GM12878 (cell line): Measurements from ENCODE around the gene TOM1L2. TPM values are rescaled to one million over a fixed set of nuclear protein-coding genes. Genes with fewer than 3 reads are reported as not detected.

Experiments
- ATAC-seq: fragments of 200-7000 bp; cut with Tn5 transposase; 3 replicates; pipeline ENCODE4 v1.9.1; 2020; ENCODE audit warnings: mild to moderate bottlenecking, moderate library complexity
- BruUV-seq: library from RNA; stranded (reverse); fragments of 400-500 nt; replicated peaks from 2 replicates; lab custom pipeline; 2021; lab: Mats Ljungman, UMichigan
- CTCF ChIA-PET: fragments of 300-600 bp; sonication (Branson Sonifier 250); formaldehyde crosslinking; extraction: SDS; loops from one replicate; lab custom pipeline; 2021; ENCODE audit warnings: inconsistent platforms; lab: Yijun Ruan, JAX
- POLR2A ChIA-PET: fragments of 350-600 bp; formaldehyde crosslinking; extraction: SDS; loops from one replicate; lab custom pipeline; 2021; ENCODE audit warnings: inconsistent platforms; lab: Charles Lee
- RAD21 ChIA-PET: fragments of 300-600 bp; sonication (Branson Sonifier 250); formaldehyde crosslinking; loops from one replicate; lab custom pipeline; 2023; ENCODE audit warnings: antibody characterized with exemption; ENCODE audit not compliant: unreplicated experiment; lab: Charles Lee
- SMC1A ChIA-PET: fragments of 300-600 bp; sonication (Branson Sonifier 250); formaldehyde crosslinking; loops from one replicate; lab custom pipeline; 2023; ENCODE audit not compliant: unreplicated experiment, uncharacterized antibody; lab: Charles Lee
- DNase-seq: peaks from one replicate; pipeline ENCODE4 v3.0.0-alpha.2; 2011; ENCODE audit warnings: low read depth, low spot score
- FAIRE-seq: peaks from 3 replicates; lab custom pipeline; 2011; peaks lifted over from hg19 to GRCh38; lab: Jason Lieb, UNC
- H2AFZ ChIP-seq: 2 replicates; pipeline ENCODE4 v1.6.0; 2011; ENCODE audit warnings: low read depth, low read length, control low read depth; ENCODE audit not compliant: control insufficient read depth
- H3K27ac ChIP-seq: 2 replicates; pipeline ENCODE4 v1.5.1; 2011; ENCODE audit warnings: control low read depth; ENCODE audit not compliant: control insufficient read depth, insufficient read depth
- H3K27me3 ChIP-seq, 2 experiments: replicated peaks in 1 of 2; 2 replicates each; pipeline versions ENCODE4 v1.6.0 to v1.6.1; 2011; ENCODE audit warnings: low read length in 1 of 2; ENCODE audit not compliant: control insufficient read depth in 2 of 2, insufficient read depth in 2 of 2
- H3K36me3 ChIP-seq, 2 experiments: 2 replicates each; pipeline ENCODE4 v1.5.1; 2011; ENCODE audit warnings: low read length in 1 of 2; ENCODE audit not compliant: control insufficient read depth in 2 of 2, insufficient read depth in 2 of 2
- H3K4me1 ChIP-seq: 2 replicates; pipeline ENCODE4 v1.6.1; 2011; ENCODE audit warnings: mild to moderate bottlenecking, low read length, moderate library complexity, mixed read lengths; ENCODE audit not compliant: control insufficient read depth, insufficient read depth
- H3K4me2 ChIP-seq: 2 replicates; pipeline ENCODE4 v1.6.0; 2011; ENCODE audit warnings: control low read depth; ENCODE audit not compliant: control insufficient read depth, insufficient read depth
- H3K4me3 ChIP-seq: fragments of 200-600 bp; sonication (generic); 2 replicates; pipeline ENCODE4 v1.5.1; 2016
- H3K79me2 ChIP-seq: 2 replicates; pipeline ENCODE4 v1.6.0; 2011; ENCODE audit warnings: low read length; ENCODE audit not compliant: control insufficient read depth, insufficient read depth
- H3K9ac ChIP-seq: 2 replicates; pipeline ENCODE4 v1.8.0; 2011; ENCODE audit warnings: low read length, control low read depth, mixed read lengths; ENCODE audit not compliant: control insufficient read depth, insufficient read depth
- H3K9me3 ChIP-seq: replicated peaks from 3 replicates; pipeline ENCODE4 v1.5.1; 2011; ENCODE audit warnings: mild to moderate bottlenecking, low read length; ENCODE audit not compliant: control insufficient read depth, insufficient read depth
- H4K20me1 ChIP-seq: 2 replicates; pipeline ENCODE4 v1.6.0; 2011; ENCODE audit not compliant: control insufficient read depth, insufficient read depth
- BCL3 ChIP-seq: IDR thresholded peaks from 2 replicates; pipeline ENCODE4 v1.6.1; 2011; ENCODE audit warnings: borderline replicate concordance, low read depth, mild to moderate bottlenecking, moderate library complexity, low read length; ENCODE audit not compliant: insufficient read depth, poor library complexity, severe bottlenecking
- DPF2 ChIP-seq: fragments of 450-650 bp; IDR thresholded peaks from 2 replicates; pipeline ENCODE4 v1.6.1; 2017; ENCODE audit warnings: mild to moderate bottlenecking
- IKZF1 ChIP-seq: fragments of 450-650 bp; conservative IDR thresholded peaks from 2 replicates; pipeline ENCODE4 v1.6.1; 2017; ENCODE audit warnings: antibody characterized with exemption, mild to moderate bottlenecking
- LARP7 ChIP-seq: fragments of 450-650 bp; IDR thresholded peaks from 2 replicates; pipeline ENCODE4 v1.6.1; 2017; ENCODE audit warnings: mild to moderate bottlenecking
- PML ChIP-seq: IDR thresholded peaks from 2 replicates; pipeline ENCODE4 v1.6.1; 2012; ENCODE audit warnings: low read length, inconsistent platforms
- YBX1 ChIP-seq: fragments of 450-650 bp; IDR thresholded peaks from 2 replicates; pipeline ENCODE4 v1.6.1; 2016; ENCODE audit warnings: antibody characterized with exemption
- ZNF217 ChIP-seq: fragments of 450-650 bp; IDR thresholded peaks from 2 replicates; pipeline ENCODE4 v1.6.1; 2017; ENCODE audit warnings: antibody characterized with exemption, mild to moderate bottlenecking
- ZNF24 ChIP-seq: fragments of 450-650 bp; IDR thresholded peaks from 2 replicates; pipeline ENCODE4 v1.6.1; 2017; ENCODE audit warnings: antibody characterized with exemption, mild to moderate bottlenecking
- WGBS: methylation state at CpG from one replicate; pipeline ENCODE4 v1.1.6; 2016; ENCODE audit warnings: low lambda C conversion rate; ENCODE audit not compliant: insufficient replicate concordance, insufficient coverage; ENCODE audit errors: missing lambda C conversion rate; 5-methylcytosine and 5-hydroxymethylcytosine counted together
- in situ Hi-C: fragments of 300-500 bp; cut with MboI; formaldehyde crosslinking; loops from 9 replicates; pipeline ENCODE4 v1.14.3; 2018; ENCODE audit warnings: mixed read lengths
- intact Hi-C: fragments of 100-400 bp; cut with micrococcal nuclease; formaldehyde crosslinking; loops from one replicate; pipeline ENCODE4 v1.14.2; 2022; ENCODE audit not compliant: unreplicated experiment
- polyA plus RNA-seq, 11 experiments: library from polyadenylated mRNA; depleted of rRNA in 4 of 11; unstranded in 6 of 11; stranded (reverse) in 5 of 11; fragments of >200 nt; fragmentation: Nextera tagmentation in 4 of 11; fragmentation: Illumina TruSeq in 1 of 11; extraction: Ambion mirVana in 4 of 11; extraction: Trizol in 1 of 11; gene quantifications; 1 replicate in 1 of 11; 2 replicates in 10 of 11; pipeline versions ENCODE4 v1.2.1 to v1.2.3, GENCODE V29; 2011 to 2016; ENCODE audit warnings: inconsistent platforms in 2 of 11, missing spikeins in 2 of 11, low read depth in 1 of 11
- total RNA-seq, 4 experiments: library from RNA; depleted of rRNA in 3 of 4; stranded (reverse); fragments of >200 nt in 3 of 4; fragmentation: Illumina TruSeq in 1 of 4; extraction: Trizol in 1 of 4; gene quantifications; 2 replicates each; pipeline versions ENCODE4 v1.2.1 to v1.2.3, GENCODE V29; 2013 to 2021
- TF ChIP-seq, protein P1 (sequence below): fragments of 450-650 bp; IDR thresholded peaks from 2 replicates; pipeline ENCODE4 v1.6.1; 2018; ENCODE audit warnings: borderline replicate concordance, mild to moderate bottlenecking; ENCODE audit not compliant: partially characterized antibody
- TF ChIP-seq, protein P2 (sequence below): IDR thresholded peaks from 2 replicates; pipeline ENCODE4 v1.6.1; 2012; ENCODE audit warnings: improper control_type of control experiment, low read depth, low read length; ENCODE audit not compliant: insufficient replicate concordance
- TF ChIP-seq, protein P3 (sequence below): fragments of 450-650 bp; conservative IDR thresholded peaks from 2 replicates; pipeline ENCODE4 v1.6.1; 2017; ENCODE audit warnings: mild to moderate bottlenecking, moderate library complexity

The TOM1L2 gene
- total and polyA plus RNA-seq, 10 of the 15 experiments (the other 5 are each of a cell fraction or from before 2014, with no cell fraction given): 0.19 to 19.2 (median 8.1) TPM

DNA sequence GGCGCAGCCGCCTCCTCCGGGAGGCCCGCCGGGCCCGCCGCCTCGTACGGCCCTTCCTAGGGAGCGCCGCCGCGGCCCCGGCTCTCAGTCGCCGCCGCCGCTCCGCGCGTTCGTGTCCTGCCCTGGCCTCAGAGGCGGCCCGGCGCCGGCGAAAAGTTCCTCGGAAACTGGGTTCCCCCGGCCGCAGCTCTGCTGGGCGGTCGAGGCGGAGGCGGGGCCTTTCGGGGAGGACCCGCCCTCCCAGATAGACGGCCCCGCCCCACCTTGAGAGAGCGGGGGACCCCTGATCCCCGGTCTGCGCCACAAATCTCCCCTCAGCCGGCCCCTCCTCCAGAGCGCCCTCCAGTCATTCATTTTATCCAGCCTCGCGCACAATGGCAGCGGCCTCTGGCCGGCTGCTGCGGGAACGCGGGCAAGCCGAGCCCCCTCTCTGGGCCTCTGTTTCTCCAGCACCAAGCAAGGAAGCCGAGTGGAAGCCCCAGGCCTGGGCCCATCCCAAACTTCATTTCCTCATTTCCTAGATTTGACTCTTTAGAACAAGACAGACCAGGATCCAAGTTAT is 135.3 kb downstream of the TOM1L2 start, which contains the start of gene SREBF1:
TSS of gene SREBF1 (minus strand) at position 169 of the 562 bp plus-strand sequence. CDS start 169 bp downstream, outside the sequence.
- 3% methylated on average over 46 of the region's 52 CpGs for WGBS
- CTCF ChIA-PET: interaction anchor here (1.0 to 2.0 kb wide), 8 partner anchors 12 to 155 kb away, joined by 3 to 11 read pairs (median 4); no protein-coding TSS in a partner anchor
- no peaks in the 10 kb centered on the region for H3K36me3 ChIP-seq
- RAD21 ChIA-PET: interaction anchor here (0.8 to 7.0 kb wide), 16 partner anchors 10 to 196 kb away, joined by 3 to 105 read pairs (median 5); no protein-coding TSS in a partner anchor
- H3K4me3 ChIP-seq: peak within 1 kb of the TSS; percentile 79
- H3K4me2 ChIP-seq: peak within 1 kb of the TSS; percentile 99
- DNase-seq: no peak
- no peak for FAIRE-seq
- intact Hi-C loops: loop anchor here (5.0 to 10.0 kb wide), 2 partner anchors 145 to 852 kb away; no protein-coding TSS in a partner anchor
- H4K20me1 ChIP-seq: no peaks in the 10 kb centered on the region
- peaks cover 50% of the 10 kb centered on the region for H3K4me1 ChIP-seq
- SMC1A ChIA-PET: interaction anchor here (0.9 to 6.2 kb wide), 8 partner anchors 10 to 154 kb away, joined by 3 to 46 read pairs (median 4); no protein-coding TSS in a partner anchor
- no peaks in the 10 kb centered on the region for H3K9me3 ChIP-seq
- ATAC-seq: peak; percentile 56
- no TSS peak for BruUV-seq
- peak within 1 kb of the TSS; percentile 79 for H3K9ac ChIP-seq
- no peaks in the 10 kb centered on the region for H3K27me3 ChIP-seq
- in situ Hi-C loops: no loop called here
- peaks cover 15% of the 10 kb centered on the region for H3K79me2 ChIP-seq
- peak within 1 kb of the TSS; percentile 79 for H2AFZ ChIP-seq
- peak within 1 kb of the TSS; percentile 78 for H3K27ac ChIP-seq
- POLR2A ChIA-PET: interaction anchor here (1.0 to 8.0 kb wide), 11 partner anchors 9 to 154 kb away, joined by 3 to 163 read pairs (median 4); no protein-coding TSS in a partner anchor
- peak; percentile 8; the same call in 1 of the 2 replicates for TF ChIP-seq ZNF217
- TF ChIP-seq, protein P1, sequence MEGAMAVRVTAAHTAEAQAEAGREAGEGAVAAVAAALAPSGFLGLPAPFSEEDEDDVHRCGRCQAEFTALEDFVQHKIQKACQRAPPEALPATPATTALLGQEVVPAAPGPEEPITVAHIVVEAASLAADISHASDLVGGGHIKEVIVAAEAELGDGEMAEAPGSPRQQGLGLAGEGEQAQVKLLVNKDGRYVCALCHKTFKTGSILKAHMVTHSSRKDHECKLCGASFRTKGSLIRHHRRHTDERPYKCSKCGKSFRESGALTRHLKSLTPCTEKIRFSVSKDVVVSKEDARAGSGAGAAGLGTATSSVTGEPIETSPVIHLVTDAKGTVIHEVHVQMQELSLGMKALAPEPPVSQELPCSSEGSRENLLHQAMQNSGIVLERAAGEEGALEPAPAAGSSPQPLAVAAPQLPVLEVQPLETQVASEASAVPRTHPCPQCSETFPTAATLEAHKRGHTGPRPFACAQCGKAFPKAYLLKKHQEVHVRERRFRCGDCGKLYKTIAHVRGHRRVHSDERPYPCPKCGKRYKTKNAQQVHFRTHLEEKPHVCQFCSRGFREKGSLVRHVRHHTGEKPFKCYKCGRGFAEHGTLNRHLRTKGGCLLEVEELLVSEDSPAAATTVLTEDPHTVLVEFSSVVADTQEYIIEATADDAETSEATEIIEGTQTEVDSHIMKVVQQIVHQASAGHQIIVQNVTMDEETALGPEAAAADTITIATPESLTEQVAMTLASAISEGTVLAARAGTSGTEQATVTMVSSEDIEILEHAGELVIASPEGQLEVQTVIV: no peak
- no peak for TF ChIP-seq DPF2
- TF ChIP-seq PML: peak; percentile 67; the same call in 1 of the 2 replicates
- TF ChIP-seq, protein P2, sequence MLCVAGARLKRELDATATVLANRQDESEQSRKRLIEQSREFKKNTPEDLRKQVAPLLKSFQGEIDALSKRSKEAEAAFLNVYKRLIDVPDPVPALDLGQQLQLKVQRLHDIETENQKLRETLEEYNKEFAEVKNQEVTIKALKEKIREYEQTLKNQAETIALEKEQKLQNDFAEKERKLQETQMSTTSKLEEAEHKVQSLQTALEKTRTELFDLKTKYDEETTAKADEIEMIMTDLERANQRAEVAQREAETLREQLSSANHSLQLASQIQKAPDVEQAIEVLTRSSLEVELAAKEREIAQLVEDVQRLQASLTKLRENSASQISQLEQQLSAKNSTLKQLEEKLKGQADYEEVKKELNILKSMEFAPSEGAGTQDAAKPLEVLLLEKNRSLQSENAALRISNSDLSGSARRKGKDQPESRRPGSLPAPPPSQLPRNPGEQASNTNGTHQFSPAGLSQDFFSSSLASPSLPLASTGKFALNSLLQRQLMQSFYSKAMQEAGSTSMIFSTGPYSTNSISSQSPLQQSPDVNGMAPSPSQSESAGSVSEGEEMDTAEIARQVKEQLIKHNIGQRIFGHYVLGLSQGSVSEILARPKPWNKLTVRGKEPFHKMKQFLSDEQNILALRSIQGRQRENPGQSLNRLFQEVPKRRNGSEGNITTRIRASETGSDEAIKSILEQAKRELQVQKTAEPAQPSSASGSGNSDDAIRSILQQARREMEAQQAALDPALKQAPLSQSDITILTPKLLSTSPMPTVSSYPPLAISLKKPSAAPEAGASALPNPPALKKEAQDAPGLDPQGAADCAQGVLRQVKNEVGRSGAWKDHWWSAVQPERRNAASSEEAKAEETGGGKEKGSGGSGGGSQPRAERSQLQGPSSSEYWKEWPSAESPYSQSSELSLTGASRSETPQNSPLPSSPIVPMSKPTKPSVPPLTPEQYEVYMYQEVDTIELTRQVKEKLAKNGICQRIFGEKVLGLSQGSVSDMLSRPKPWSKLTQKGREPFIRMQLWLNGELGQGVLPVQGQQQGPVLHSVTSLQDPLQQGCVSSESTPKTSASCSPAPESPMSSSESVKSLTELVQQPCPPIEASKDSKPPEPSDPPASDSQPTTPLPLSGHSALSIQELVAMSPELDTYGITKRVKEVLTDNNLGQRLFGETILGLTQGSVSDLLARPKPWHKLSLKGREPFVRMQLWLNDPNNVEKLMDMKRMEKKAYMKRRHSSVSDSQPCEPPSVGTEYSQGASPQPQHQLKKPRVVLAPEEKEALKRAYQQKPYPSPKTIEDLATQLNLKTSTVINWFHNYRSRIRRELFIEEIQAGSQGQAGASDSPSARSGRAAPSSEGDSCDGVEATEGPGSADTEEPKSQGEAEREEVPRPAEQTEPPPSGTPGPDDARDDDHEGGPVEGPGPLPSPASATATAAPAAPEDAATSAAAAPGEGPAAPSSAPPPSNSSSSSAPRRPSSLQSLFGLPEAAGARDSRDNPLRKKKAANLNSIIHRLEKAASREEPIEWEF: no peak
- TF ChIP-seq YBX1: no peak
- TF ChIP-seq IKZF1: peak; percentile 23; the same call in 1 of the 2 replicates
- TF ChIP-seq BCL3: no peak
- peak; percentile 18; the same call in 1 of the 2 replicates for TF ChIP-seq ZNF24
- TF ChIP-seq, protein P3, sequence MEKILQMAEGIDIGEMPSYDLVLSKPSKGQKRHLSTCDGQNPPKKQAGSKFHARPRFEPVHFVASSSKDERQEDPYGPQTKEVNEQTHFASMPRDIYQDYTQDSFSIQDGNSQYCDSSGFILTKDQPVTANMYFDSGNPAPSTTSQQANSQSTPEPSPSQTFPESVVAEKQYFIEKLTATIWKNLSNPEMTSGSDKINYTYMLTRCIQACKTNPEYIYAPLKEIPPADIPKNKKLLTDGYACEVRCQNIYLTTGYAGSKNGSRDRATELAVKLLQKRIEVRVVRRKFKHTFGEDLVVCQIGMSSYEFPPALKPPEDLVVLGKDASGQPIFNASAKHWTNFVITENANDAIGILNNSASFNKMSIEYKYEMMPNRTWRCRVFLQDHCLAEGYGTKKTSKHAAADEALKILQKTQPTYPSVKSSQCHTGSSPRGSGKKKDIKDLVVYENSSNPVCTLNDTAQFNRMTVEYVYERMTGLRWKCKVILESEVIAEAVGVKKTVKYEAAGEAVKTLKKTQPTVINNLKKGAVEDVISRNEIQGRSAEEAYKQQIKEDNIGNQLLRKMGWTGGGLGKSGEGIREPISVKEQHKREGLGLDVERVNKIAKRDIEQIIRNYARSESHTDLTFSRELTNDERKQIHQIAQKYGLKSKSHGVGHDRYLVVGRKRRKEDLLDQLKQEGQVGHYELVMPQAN: 0 out of 2 replicates have a peak, but pooled peaks have one; percentile 6
- TF ChIP-seq LARP7: peak; percentile 71; the same call in 1 of the 2 replicates
